Ovary (tissue), 3 donors: Measurements from ENCODE around the gene LAMC3.

Experiments used
- CTCF ChIP-seq, 3 donors: fragments of 450-650 bp in 2 of 3; fragments of 200-600 bp in 1 of 3; IDR thresholded peaks; one replicate each; pipeline versions ENCODE4 v1.5.1 to v1.8.0; 2016 to 2022; ENCODE audit warnings: antibody characterized with exemption in 3 of 3, mild to moderate bottlenecking in 1 of 3
- EP300 ChIP-seq: sonication (generic); formaldehyde crosslinking; IDR thresholded peaks from one replicate; pipeline ENCODE4 v1.6.1; 2017; ENCODE audit warnings: antibody characterized with exemption
- POLR2A ChIP-seq: fragments of 450-650 bp; IDR thresholded peaks from one replicate; pipeline ENCODE4 v1.6.1; 2017; ENCODE audit warnings: antibody characterized with exemption, mild to moderate bottlenecking, moderate library complexity
- donor health status: DM: no; HTN: no; CAD: no.

DNA sequence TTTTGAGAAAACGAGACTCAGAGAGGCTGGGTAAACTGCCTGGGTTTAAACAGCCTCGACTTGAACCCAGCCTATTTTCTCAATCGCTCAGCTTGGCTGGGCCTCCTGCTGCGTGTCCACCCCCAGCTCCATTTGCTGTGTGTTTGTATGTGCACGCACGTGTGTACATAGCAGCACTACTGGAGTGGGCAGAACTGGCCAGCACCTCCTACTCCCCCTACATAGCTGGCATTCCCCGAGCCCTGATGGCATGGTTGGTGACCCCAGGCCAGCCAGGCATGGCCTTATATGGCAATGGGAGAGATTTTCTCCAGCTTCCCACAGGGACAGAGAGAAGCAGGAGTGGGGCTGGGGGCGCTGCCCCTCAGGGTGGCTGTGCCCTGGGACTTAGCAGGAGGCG is 91.5 kb downstream of the LAMC3 start:
- no peak for TF ChIP-seq CTCF (IDR thresholded peaks at IDR 0.05)
- no peak for TF ChIP-seq EP300
- TF ChIP-seq POLR2A = no peak
